ENCODE data around the gene LAMC1.
"Not testable (repeated sequence)": the region's sequence is repeated elsewhere in the genome, so short reads cannot be mapped to it uniquely, and the experiment has no call there.

The LAMC1 gene

GRCh38 chr1:183043872-183044854, 20.9 kb downstream of the LAMC1 start:
- no peak for DNase-seq (ENCODE audit: low read depth in 3 of 3)

- DNase-seq (ENCODE audit: low read depth in 3 of 3), result no peak
Observed at GRCh38 chr1:183044893-183045649, 21.9 kb downstream of the LAMC1 start.

GRCh38 chr1:183048087-183049085, 25.2 kb downstream of the LAMC1 start:
- DNase-seq (ENCODE audit: low read depth in 3 of 3), result no peak

- DNase-seq (ENCODE audit: low read depth in 3 of 3), result no peak
Observed at GRCh38 chr1:183051546-183051945, 28.3 kb downstream of the LAMC1 start.

- no peak for DNase-seq (ENCODE audit: low read depth in 3 of 3)
Observed at GRCh38 chr1:183052861-183053260, 29.6 kb downstream of the LAMC1 start.

- no peak for DNase-seq (ENCODE audit: low read depth in 3 of 3)
Observed at GRCh38 chr1:183058851-183059502, 35.8 kb downstream of the LAMC1 start.

GRCh38 chr1:183061194-183061593, 38.0 kb downstream of the LAMC1 start:
- DNase-seq (ENCODE audit: low read depth in 3 of 3), result no peak

- no peak for DNase-seq (ENCODE audit: low read depth in 3 of 3)
Observed at GRCh38 chr1:183063349-183063748, 40.1 kb downstream of the LAMC1 start.

- DNase-seq (ENCODE audit: low read depth in 3 of 3), result no peak
Observed at GRCh38 chr1:183065168-183065706, 42.0 kb downstream of the LAMC1 start.

- DNase-seq (ENCODE audit: low read depth in 3 of 3), result not testable (repeated sequence)
Observed at GRCh38 chr1:183066432-183066831, 43.2 kb downstream of the LAMC1 start.

- DNase-seq (ENCODE audit: low read depth in 3 of 3), result no peak
Observed at GRCh38 chr1:183069562-183070216, 46.5 kb downstream of the LAMC1 start.

- DNase-seq (ENCODE audit: low read depth in 3 of 3), result no peak
Observed at GRCh38 chr1:183070234-183070922, 47.2 kb downstream of the LAMC1 start.

- DNase-seq (ENCODE audit: low read depth in 3 of 3), result no peak
Observed at GRCh38 chr1:183070923-183071618, 47.9 kb downstream of the LAMC1 start.

- not testable (repeated sequence) for DNase-seq (ENCODE audit: low read depth in 3 of 3)
Observed at GRCh38 chr1:183072595-183072994, 49.4 kb downstream of the LAMC1 start.

GRCh38 chr1:183073320-183073719, 50.1 kb downstream of the LAMC1 start:
- DNase-seq (ENCODE audit: low read depth in 3 of 3), result no peak

GRCh38 chr1:183074215-183074614, 51.0 kb downstream of the LAMC1 start:
- DNase-seq (ENCODE audit: low read depth in 3 of 3), result no peak

GRCh38 chr1:183075861-183076260, 52.6 kb downstream of the LAMC1 start:
- no peak for DNase-seq (ENCODE audit: low read depth in 3 of 3)

GRCh38 chr1:183077097-183077496, 53.9 kb downstream of the LAMC1 start:
- no peak for DNase-seq (ENCODE audit: low read depth in 3 of 3)

Measured in stimulated activated CD4-positive, alpha-beta T cell treated with anti-CD3 and anti-CD28 coated beads, TNF-alpha, amount 100 ng/mL, for 24 hours (primary cell).